Endothelial cell of hepatic sinusoid (primary cell): ENCODE results near the gene DGKG.

ENCODE experiments used
- in situ Hi-C: cut with HindIII; loops from 2 replicates; pipeline ENCODE4 v1.10.0; 2017; ENCODE audit warnings: low sequenced_read_pairs

Gene DGKG

DNA sequence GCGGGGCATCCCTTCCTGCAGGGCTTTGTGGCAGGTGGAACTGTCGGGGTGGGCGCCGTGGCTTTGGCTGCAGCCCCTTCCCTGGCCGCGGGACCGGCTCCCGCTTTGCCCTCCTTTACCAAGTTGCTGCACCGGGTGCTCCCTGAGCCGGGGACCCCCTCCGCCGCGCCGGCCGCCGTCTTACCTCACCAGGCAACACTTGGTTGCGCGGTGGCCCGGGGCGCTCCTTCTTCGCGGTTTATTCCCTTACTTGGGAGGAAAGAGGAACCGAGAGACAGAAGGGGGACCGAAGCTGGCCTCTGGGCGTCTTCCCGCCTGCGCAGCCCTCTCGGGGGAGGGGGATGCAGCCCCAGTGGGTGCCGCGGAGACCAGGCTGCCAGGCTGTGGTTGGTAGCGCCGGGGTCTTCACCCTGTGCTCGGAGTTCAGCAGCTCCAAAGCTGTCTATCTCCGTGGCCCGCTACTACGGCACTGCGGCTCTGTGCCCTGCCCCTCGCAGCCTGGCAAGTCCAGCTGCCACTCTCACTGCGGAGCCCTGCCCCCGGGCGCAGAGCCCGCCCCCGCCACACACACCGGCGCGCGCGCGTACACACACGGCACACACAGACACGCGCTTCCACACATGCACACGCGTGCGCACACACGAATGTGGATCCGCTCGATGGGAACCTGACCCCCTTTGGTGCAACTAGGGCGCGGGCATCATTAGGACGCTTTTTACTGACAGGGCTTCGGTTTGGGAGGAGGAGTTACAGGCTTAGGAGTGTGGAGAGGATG, at the start of gene DGKG:
Gene DGKG (minus strand): TSS at position 473 of the 775 bp plus-strand sequence. CDS start 41,775 bp downstream, outside the sequence.
- in situ Hi-C loops, result no loop called here

DNA sequence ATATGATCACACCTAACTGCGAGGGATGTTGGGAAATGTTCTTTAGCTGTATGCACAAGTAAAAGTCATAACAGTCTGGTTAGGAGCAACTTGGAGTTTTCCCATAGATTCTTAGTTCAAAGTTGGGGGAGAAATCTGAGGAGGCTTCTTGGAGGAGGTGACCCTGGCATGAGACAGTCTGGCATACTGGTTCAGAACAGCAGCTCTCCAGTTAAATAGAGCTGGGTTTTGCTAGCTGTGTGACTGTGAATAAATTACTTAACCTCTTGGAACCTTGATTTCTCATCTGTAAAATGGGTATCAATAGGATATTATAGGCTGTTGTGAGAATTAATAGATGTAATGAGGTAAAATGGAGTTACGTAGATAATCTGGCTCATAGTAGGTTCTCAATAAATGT, 49.1 kb upstream of the DGKG start:
- in situ Hi-C loops, result no loop called here

DNA sequence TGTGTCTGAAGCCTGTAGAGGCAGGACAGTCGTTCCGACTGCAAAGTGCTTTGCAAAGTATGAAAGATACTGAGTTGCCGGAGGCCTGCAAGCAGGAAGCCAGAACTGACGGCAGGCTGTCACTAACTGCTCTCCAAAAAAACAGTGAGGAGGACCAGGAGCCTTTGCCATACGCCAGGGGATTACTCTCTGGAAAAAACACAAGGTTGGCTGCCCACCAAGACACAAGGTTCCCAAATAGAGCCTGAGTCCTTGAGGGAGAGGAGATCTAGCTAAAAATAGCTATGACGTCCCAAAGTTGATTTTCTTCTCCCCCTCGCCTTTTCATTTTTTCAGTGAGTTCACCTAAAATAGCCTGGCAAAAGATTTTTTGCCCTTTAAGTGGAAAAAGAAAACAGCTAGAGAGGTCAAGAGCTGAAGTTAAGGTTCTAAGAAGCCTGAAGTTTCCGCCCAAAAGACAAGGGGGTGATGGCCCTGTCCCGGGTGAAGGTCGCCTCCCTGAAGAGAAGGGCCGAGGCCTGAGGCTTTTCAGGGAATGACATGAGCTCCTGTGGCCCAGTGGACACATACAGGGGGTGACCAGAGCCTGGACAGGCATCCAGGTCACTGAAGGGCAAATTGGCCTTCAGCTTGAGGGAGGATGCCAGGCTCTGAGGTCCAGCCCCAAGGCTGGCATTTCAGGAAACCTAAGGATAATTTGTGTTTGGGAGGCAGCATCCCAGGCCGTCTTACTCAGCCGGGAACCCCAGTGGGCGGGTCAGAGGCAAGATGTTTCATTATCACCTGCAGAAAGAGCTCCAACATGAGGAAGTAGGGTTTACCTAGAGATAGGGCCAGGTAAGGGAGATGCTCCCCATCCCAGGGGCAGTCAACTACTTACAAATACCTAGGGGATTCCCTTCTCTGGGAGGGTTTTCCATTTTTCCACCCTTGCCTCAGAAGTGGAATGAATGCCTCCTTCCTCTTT, 44.9 kb upstream of the DGKG start:
- in situ Hi-C loops, result no loop called here

- in situ Hi-C loops, result no loop called here
Observed at GRCh38 chr3:186401556-186401955, 39.5 kb upstream of the DGKG start.

GRCh38 chr3:186400662-186401061, 38.6 kb upstream of the DGKG start:
- in situ Hi-C loops, result no loop called here

- in situ Hi-C loops, result no loop called here
Observed at GRCh38 chr3:186400026-186400425, 38.0 kb upstream of the DGKG start.

- in situ Hi-C loops, result no loop called here
Observed at GRCh38 chr3:186394566-186395217, 32.7 kb upstream of the DGKG start.

- in situ Hi-C loops, result no loop called here
Observed at GRCh38 chr3:186386883-186387560, 25.0 kb upstream of the DGKG start.

DNA sequence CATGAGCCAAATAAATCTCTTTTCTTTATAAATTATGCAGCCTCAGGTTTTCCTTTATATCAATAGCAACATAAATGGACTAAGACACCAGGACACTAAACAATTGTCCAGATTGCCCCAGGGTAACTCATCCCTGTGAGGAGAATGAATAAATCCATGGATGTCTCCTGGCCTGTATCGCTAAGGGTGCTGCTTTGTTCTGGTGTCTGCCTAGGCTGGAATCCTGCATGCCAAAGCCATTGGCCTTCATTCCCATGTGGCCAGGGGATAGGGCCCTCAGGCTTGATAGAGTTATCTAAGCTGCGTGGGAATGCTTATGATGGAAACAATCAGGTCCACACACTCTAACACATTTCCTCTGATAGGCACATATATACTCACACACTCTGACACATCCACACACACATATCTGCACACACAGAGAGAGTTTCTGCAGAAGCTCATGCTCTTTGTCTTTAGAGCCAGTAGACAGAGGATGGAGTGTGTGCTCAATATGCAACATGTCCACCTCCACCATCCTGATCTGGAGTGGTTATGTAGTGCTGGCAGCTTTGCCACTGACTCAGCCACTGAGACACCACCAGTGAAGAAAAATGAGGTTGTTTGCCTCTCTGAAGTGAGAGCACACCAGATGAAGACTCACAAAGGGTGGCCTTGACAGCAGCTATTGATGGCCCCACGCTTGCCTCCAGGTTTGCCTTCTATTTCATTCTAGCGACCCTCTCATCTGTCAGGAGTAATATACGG, 24.0 kb upstream of the DGKG start:
- in situ Hi-C loops, result no loop called here

- in situ Hi-C loops, result no loop called here
Observed at GRCh38 chr3:186383026-186383993, 21.3 kb upstream of the DGKG start.

GRCh38 chr3:186382217-186382885, 20.3 kb upstream of the DGKG start:
- in situ Hi-C loops, result no loop called here

- in situ Hi-C loops, result no loop called here
Observed at GRCh38 chr3:186381424-186382216, 19.6 kb upstream of the DGKG start.

- in situ Hi-C loops, result no loop called here
Observed at GRCh38 chr3:186380622-186381380, 18.8 kb upstream of the DGKG start.

DNA sequence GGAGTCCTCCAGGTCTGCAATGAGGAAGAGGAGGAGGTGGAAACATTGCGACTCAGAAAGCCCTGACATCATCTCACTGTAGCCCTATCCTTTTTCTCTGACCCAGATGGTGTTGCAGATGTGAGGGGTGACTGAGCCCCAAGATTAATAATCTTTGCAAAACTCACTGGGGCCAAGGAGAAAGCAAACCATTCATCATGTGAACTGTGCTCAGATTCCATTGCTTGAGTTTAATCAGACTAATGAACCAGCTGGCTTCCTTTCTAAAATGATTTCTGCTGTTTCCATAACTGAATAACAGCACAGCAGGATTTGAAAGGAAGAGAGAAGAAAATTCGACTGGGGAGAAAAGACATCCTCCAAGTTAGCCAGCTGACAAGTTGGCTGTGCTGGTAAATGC, 13.4 kb upstream of the DGKG start:
- in situ Hi-C loops, result no loop called here

- in situ Hi-C loops, result no loop called here
Observed at GRCh38 chr3:186374376-186374775, 12.3 kb upstream of the DGKG start.

GRCh38 chr3:186369217-186369616, 7.2 kb upstream of the DGKG start:
- in situ Hi-C loops, result loop anchor here (5.0 kb wide), 1 partner anchor 82 kb away; no protein-coding TSS in a partner anchor

GRCh38 chr3:186368717-186369116, 6.7 kb upstream of the DGKG start:
- in situ Hi-C loops, result loop anchor here (5.0 kb wide), 1 partner anchor 81 kb away; no protein-coding TSS in a partner anchor
